Fibroblast of pulmonary artery (primary cell): ENCODE results near the gene SPACA6.

Source experiments
- DNase-seq: peaks from one replicate; pipeline ENCODE4 v3.0.0-alpha.2; 2010; ENCODE audit warnings: low read depth
- H3K4me3 ChIP-seq: replicated peaks from 2 replicates; pipeline ENCODE4 v1.5.1; 2011; ENCODE audit warnings: low read depth, mild to moderate bottlenecking, control low read depth, low read length, moderate library complexity
- CTCF ChIP-seq: IDR thresholded peaks from 2 replicates; pipeline ENCODE4 v1.5.1; 2011; ENCODE audit warnings: mild to moderate bottlenecking, control low read depth, low read length, inconsistent platforms; ENCODE audit errors: missing control alignments

Gene SPACA6

GRCh38 chr19:51689751-51690453 is 3.2 kb upstream of the SPACA6 start:
- peak; percentile 64 for DNase-seq
- no peak for TF ChIP-seq CTCF
- H3K4me3 ChIP-seq = peak overlapping the region; percentile 97

DNA sequence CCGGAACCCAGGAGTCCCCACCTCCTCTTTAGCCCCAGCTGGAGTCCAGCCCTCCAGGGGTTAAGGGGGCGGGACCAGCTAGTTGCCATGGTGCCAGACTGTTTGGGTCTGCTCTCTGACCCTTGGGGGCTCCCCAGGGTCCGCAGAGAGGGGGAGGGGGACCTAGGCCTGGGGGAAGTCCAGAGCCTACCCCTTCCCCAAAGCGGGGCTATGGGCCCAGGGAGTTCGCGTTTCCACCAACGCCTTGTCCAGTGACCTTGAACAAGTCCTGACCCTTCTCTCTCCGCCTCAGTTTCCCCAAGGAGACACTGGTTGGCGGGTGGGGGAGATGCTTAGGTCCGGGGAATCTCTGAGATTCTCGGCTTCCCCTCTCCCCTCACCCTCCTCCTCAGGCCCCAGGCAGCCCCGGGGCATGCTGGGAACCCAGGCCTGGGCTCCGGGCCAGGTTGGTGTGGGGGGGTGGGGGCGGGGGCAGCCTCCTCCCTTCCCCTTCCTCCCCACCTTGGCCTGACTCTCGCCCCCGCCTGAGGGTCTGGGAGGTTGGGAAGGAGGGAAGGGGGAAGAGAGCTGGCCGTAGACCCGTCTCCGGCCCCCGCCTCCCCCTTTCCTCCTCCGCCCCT is 2.6 kb upstream of the SPACA6 start:
- TF ChIP-seq CTCF = no peak
- peak overlapping the region; percentile 97 for H3K4me3 ChIP-seq
- DNase-seq = peak; percentile 88

DNA sequence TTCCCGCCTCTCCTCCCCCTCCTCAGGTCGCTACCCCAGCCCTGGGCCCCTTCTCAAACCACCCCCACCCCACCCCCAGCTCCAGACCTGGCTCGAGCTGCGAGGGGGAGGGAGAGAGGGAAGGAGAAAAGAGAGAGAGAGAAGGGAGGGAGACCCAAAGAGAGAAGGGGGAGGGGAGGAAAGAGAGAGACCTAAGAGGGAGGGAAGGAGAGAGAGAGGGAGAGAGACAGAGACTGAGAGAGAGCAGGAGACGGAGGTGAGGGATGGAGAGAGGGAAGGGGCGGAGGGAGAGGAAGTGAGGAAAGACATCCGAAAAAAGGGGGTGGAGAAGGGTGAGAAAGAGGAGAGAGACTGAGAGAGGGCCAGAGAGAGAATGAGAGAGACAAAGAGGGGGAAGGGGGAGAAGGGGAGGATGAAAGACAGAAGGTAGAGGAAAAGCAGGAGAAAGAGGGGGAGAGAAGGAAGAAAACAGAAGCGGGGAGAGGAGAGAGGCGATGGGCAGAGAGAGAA is 2.0 kb upstream of the SPACA6 start:
- no peak for TF ChIP-seq CTCF
- peak; percentile 82 for DNase-seq
- peak overlapping the region; percentile 97 for H3K4me3 ChIP-seq

DNA sequence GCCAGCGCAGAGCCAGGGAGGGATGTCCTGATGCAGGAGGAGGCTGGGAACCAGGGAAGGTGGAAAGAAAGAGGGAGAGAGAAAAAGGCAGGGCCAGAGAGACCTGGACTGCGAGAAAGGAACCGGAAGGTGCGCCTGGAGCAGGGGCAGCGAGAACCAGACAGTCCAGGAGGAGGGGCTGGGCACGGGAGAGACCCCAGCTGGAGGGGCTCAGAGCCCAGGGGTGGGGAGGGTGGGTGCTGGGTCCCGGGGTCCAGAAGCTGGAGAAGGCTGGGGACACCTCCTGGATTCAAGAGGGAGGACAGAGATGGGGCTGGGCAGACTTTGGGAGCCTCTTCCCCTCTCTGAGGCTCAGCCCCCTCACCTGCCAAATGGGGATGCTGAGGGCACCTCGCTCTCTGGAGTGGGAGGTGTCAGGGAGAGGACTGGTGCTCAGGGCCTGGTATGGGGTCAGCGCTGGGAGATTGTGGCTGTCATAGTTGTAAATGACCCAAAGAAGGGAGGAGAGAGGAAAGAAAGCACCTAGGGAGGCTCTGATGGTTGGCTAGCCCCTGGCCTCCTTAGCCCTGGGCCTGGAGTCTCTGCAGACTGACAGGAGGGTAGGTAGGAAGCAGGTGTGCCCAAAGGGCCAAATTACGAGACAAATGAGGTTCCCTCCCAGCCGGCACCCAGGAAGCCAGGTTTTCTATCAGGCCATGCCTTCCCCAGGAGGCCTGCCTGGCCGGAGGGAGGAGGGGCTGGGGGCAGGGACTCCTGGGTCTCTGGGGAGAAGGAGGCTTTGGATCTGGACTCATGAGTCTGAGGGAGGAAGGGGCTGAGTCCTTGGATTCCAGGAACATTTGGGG is 1.3 kb upstream of the SPACA6 start:
- no peak for TF ChIP-seq CTCF

DNA sequence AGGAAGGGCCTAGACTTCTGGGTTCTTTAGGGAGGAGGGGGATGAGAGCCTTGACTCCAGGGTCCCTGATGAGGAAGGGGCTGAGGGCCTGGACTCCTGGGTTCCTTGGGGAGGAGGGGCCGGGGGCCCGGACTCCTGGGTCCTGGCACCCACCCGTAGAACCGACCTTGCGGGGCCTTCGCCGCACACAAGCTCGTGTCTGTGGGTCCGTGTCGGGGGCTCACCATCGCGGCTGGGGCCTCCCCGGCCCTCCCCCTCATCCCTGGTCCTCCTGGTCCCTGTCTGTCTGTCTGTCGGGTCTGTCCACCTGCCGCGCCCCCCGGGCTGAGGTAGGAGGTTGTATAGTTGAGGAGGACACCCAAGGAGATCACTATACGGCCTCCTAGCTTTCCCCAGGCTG is 662 bp upstream of the SPACA6 start:
- no peak for TF ChIP-seq CTCF
- DNase-seq = no peak
- H3K4me3 ChIP-seq = peak overlapping the region; percentile 97

More for the DNA sequence above, 1.3 kb upstream of the SPACA6 start:
- no peak for DNase-seq
- peak overlapping the region; percentile 97 for H3K4me3 ChIP-seq

DNA sequence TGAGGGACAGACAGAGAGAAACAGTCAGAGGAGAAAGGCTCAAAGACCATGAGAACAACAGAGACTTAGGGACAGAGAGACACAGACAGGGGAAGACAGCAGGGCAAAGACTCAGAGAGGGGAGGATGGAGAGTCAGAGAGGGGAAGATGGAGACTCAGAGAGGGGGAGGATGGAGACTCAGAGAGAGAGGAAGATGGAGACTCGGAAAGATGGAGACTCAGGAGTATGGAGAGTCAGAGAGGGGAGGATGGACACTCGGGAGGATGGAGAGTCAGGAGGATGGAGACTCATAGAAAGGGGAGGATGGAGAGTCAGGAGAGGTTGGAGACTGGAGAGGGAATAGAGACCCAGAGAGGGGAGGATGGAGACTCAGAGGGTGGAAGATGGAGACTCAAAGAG is 689 bp downstream of the SPACA6 start:
- no peak overlapping the region for H3K4me3 ChIP-seq
- no peak for DNase-seq
- no peak for TF ChIP-seq CTCF
